Natural killer cell (primary cell): ENCODE measurements around the gene PTPRR. TPM values are rescaled to one million over a fixed set of nuclear protein-coding genes. Genes with fewer than 3 reads are reported as not detected.
A peak's percentile ranks its signal among the peaks of the same experiment; 100 is the strongest.
"Not testable (repeated sequence)": the region's sequence is repeated elsewhere in the genome, so short reads cannot be mapped to it uniquely, and the experiment has no call there.

ENCODE experiments used
- ATAC-seq, 3 donors: fragments of 150-1000 bp in 2 of 3; fragments of 200-7000 bp in 1 of 3; cut with Tn5 transposase; 1 replicate in 1 of 3; 2 replicates in 2 of 3; pipeline ENCODE4 v1.10.0; 2021; ENCODE audit warnings: mild to moderate bottlenecking in 2 of 3, moderate library complexity in 2 of 3
- DNase-seq, 2 donors: peaks; one replicate each; pipeline versions ENCODE4 v3.0.0 to v3.0.0-alpha.2; 2013 to 2021; ENCODE audit warnings: mixed read lengths in 1 of 2
- H3K27ac ChIP-seq: one replicate; pipeline ENCODE4 v1.5.1; 2013; ENCODE audit warnings: mild to moderate bottlenecking, low read length
- H3K27me3 ChIP-seq: one replicate; pipeline ENCODE4 v1.6.1; 2013; ENCODE audit warnings: low read length; ENCODE audit not compliant: control insufficient read depth, insufficient read depth
- H3K36me3 ChIP-seq: one replicate; pipeline ENCODE4 v1.6.1; 2013; ENCODE audit warnings: low read length; ENCODE audit not compliant: control insufficient read depth, insufficient read depth
- H3K4me1 ChIP-seq: one replicate; pipeline ENCODE4 v1.6.1; 2013; ENCODE audit warnings: low read length; ENCODE audit not compliant: control insufficient read depth, insufficient read depth
- H3K4me3 ChIP-seq: one replicate; pipeline ENCODE4 v1.5.1; 2013; ENCODE audit warnings: low read length
- H3K9me3 ChIP-seq: one replicate; pipeline ENCODE4 v1.6.1; 2013; ENCODE audit warnings: low read length; ENCODE audit not compliant: control insufficient read depth, insufficient read depth
- H3K27ac Mint-ChIP-seq, 2 donors: one replicate each; pipeline ENCODE4 v1.8.0; 2022; ENCODE audit warnings: mild to moderate bottlenecking in 2 of 2, mixed read lengths in 2 of 2, moderate library complexity in 1 of 2
- H3K27me3 Mint-ChIP-seq, 2 donors: one replicate each; pipeline ENCODE4 v1.8.0; 2022; ENCODE audit warnings: low read depth in 2 of 2, mixed read lengths in 2 of 2
- H3K36me3 Mint-ChIP-seq: one replicate; pipeline ENCODE4 v1.8.0; 2022; ENCODE audit warnings: mixed read lengths
- H3K4me1 Mint-ChIP-seq, 2 donors: one replicate each; pipeline ENCODE4 v1.8.0; 2022; ENCODE audit warnings: mixed read lengths in 2 of 2
- H3K4me3 Mint-ChIP-seq: one replicate; pipeline ENCODE4 v1.8.0; 2022; ENCODE audit warnings: mild to moderate bottlenecking, moderate library complexity, mixed read lengths
- H3K9me3 Mint-ChIP-seq, 2 donors: one replicate each; pipeline ENCODE4 v1.8.0; 2022; ENCODE audit warnings: mixed read lengths in 2 of 2
- whole genome bisulfite sequencing: methylation state at CpG from one replicate; pipeline ENCODE4 v1.1.7; 2013; ENCODE audit warnings: missing lambda C conversion rate; ENCODE audit not compliant: insufficient coverage; 5-methylcytosine and 5-hydroxymethylcytosine counted together
- intact Hi-C: fragments of 100-400 bp; cut with micrococcal nuclease; formaldehyde crosslinking; loops from one replicate; pipeline ENCODE4 v1.14.2; 2022
- total RNA-seq, 4 donors: library from RNA; stranded (reverse); fragments of 120-200 nt in 1 of 4; gene quantifications; one replicate each; pipeline versions ENCODE4 v1.2.3 to v1.2.4, GENCODE V29; 2013 to 2022
- TF ChIP-seq, protein P1 (sequence below): fragments of 200-600 bp; IDR thresholded peaks from one replicate; pipeline ENCODE4 v1.8.0; 2022; ENCODE audit warnings: antibody characterized with exemption

The PTPRR gene
- total RNA-seq, 3 donors from 2014 or later (not counting 1 experiment from before 2014, with no cell fraction given), result 0.91 to 1.3 TPM; not detected in 1

DNA sequence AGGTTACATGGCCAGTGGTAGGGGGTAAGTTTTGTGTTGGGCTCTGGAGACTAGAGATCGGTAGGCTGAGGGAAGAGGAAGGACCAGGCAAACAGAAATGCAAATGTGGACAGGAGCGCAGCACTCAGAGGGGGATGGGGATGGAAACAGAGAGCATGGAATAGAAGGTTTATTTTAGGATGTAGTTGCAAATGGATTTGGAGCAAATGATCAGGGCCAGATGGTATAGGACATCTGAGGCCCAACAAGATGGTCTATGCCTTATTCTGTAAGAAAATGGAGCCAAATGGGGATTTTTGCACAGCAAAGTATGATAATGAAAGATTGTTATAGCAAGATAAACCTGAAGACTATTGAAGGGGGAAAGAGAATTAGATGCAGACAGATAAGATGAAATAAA lies 180.8 kb downstream of the PTPRR start:
- no peak overlapping the region for H3K4me3 ChIP-seq
- H3K4me3 Mint-ChIP-seq, result no peak overlapping the region
- WGBS, result 93% methylated on average over 2 of the region's 2 CpGs
- no peaks in the 10 kb centered on the region for H3K36me3 Mint-ChIP-seq
- H3K27me3 ChIP-seq, result no peaks in the 10 kb centered on the region
- H3K36me3 ChIP-seq, result no peaks in the 10 kb centered on the region
- no peaks in the 10 kb centered on the region for H3K9me3 ChIP-seq
- no peak overlapping the region for H3K27ac Mint-ChIP-seq
- no peak overlapping the region for H3K27ac ChIP-seq
- peaks cover 30% of the 10 kb centered on the region in 2 donors for H3K27me3 Mint-ChIP-seq
- intact Hi-C loops, result no loop called here
- no peaks in the 10 kb centered on the region for H3K4me1 ChIP-seq
- ATAC-seq (no peak), DNase-seq (no peak)
- TF ChIP-seq, protein P1, sequence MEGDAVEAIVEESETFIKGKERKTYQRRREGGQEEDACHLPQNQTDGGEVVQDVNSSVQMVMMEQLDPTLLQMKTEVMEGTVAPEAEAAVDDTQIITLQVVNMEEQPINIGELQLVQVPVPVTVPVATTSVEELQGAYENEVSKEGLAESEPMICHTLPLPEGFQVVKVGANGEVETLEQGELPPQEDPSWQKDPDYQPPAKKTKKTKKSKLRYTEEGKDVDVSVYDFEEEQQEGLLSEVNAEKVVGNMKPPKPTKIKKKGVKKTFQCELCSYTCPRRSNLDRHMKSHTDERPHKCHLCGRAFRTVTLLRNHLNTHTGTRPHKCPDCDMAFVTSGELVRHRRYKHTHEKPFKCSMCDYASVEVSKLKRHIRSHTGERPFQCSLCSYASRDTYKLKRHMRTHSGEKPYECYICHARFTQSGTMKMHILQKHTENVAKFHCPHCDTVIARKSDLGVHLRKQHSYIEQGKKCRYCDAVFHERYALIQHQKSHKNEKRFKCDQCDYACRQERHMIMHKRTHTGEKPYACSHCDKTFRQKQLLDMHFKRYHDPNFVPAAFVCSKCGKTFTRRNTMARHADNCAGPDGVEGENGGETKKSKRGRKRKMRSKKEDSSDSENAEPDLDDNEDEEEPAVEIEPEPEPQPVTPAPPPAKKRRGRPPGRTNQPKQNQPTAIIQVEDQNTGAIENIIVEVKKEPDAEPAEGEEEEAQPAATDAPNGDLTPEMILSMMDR, result no peak
- no peaks in the 10 kb centered on the region for H3K9me3 Mint-ChIP-seq
- no peaks in the 10 kb centered on the region for H3K4me1 Mint-ChIP-seq

DNA sequence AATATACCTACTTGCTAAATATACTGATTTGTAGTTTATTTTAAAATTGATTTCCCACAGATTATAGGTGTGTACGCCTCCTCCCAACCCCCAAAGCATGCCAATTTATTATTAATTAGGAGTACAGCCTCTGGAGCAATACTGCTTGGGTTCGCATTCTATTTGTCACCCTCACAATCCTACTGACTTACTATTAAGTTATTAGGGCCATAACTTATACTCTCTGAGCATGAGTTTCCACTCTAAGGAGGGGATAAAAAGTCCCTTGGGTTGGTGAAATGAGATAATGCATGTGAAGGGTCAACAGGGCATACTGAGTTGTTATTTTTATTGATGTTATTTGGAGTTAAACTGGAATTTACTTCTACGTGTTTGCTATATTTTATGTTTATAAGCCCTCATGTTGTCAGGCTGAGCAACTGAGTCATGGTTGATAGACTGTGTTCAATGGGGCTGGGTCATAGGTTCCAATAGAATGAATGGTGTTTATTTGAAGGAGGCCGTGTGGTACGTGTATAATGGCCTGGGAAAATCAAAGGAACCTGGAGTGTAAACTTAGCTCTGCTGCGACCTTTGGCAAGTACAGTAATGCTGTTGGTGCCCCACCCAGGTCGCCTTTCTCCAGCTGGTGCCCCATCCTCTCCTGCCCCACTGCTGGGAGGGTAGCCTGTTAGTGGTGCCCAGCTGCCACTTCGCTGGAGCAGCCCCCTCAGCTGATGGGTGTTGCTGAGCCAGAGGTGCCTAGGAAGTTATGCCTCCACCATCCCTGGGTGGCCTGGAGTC lies 184.0 kb downstream of the PTPRR start:
- Mint-ChIP-seq H3K27ac (no peak overlapping the region), H3K4me1 (no peaks in the 10 kb centered on the region), H3K27me3 (peaks cover 17 to 20% of the 10 kb centered on the region in 2 donors), H3K36me3 (no peaks in the 10 kb centered on the region), H3K9me3 (no peaks in the 10 kb centered on the region), H3K4me3 (no peak overlapping the region)
- no peaks in the 10 kb centered on the region for H3K36me3 ChIP-seq
- DNase-seq (no peak), ATAC-seq (no peak)
- H3K27me3 ChIP-seq, result no peaks in the 10 kb centered on the region
- TF ChIP-seq, protein P1, result no peak
- intact Hi-C loops, result no loop called here
- no peak overlapping the region for H3K4me3 ChIP-seq
- no peaks in the 10 kb centered on the region for H3K4me1 ChIP-seq
- H3K9me3 ChIP-seq, result no peaks in the 10 kb centered on the region
- 88% methylated on average over 7 of the region's 8 CpGs for WGBS
- H3K27ac ChIP-seq, result no peak overlapping the region

DNA sequence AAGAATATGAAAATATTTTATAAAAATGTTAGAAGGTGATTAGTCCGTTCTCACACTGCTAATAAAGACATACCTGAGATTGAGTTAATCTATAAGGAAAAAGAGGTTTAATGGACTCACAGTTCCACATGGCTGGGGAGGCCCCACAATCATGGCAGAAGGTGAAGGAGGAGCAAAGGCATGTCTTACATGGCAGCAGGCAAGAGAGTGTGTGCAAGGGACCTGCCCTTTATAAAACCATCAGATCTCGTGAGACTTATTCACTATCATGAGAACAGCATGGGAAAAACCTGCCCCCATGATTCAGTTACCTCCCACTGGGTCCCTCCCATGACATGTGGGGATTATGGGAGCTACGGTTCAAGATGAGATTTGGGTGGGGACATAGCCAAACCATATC lies 185.3 kb downstream of the PTPRR start:
- ATAC-seq, H3K36me3 Mint-ChIP-seq, H3K27ac ChIP-seq, H3K4me1 ChIP-seq, intact Hi-C loops, H3K36me3 ChIP-seq, DNase-seq, H3K27ac Mint-ChIP-seq, H3K27me3 ChIP-seq, H3K4me3 Mint-ChIP-seq, H3K9me3 ChIP-seq, H3K9me3 Mint-ChIP-seq, H3K4me3 ChIP-seq, H3K4me1 Mint-ChIP-seq: not testable (repeated sequence)
- WGBS, result 74% methylated on average over 3 of the region's 3 CpGs
- peaks cover 13 to 19% of the 10 kb centered on the region in 2 donors for H3K27me3 Mint-ChIP-seq

DNA sequence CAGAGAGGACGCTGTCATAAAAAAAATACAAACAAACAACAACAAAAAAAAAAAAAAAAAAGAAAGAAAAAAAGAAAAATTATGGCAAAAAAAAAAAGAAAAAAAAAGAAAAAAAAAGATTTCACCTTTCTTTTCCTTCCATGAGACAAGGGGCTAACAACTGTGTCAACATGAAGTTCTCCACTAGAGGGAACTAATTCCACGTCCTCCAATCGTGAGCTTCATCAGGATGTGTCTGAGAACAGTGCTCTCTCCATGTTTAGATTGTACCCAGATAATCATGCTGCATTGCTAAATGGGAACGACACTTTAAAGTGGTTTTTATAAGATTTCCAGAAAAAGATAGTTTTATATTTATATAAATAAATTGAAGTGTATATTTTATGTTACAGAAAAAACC lies 187.2 kb downstream of the PTPRR start:
- H3K9me3 ChIP-seq, result no peaks in the 10 kb centered on the region
- ATAC-seq (peak in 2 of 3 donors; percentile 78 to 79), DNase-seq (peak in 1 of 2 donors; percentile 49)
- no peaks in the 10 kb centered on the region for H3K9me3 Mint-ChIP-seq
- H3K27ac Mint-ChIP-seq, result no peak overlapping the region
- H3K4me3 ChIP-seq, result no peak overlapping the region
- peaks cover 5 to 12% of the 10 kb centered on the region in 2 donors for H3K27me3 Mint-ChIP-seq
- H3K27ac ChIP-seq, result no peak overlapping the region
- no peaks in the 10 kb centered on the region for H3K4me1 Mint-ChIP-seq
- H3K4me1 ChIP-seq, result no peaks in the 10 kb centered on the region
- no peak overlapping the region for H3K4me3 Mint-ChIP-seq
- H3K36me3 Mint-ChIP-seq, result no peaks in the 10 kb centered on the region
- no peaks in the 10 kb centered on the region for H3K36me3 ChIP-seq
- TF ChIP-seq, protein P1, result peak; percentile 55
- no peaks in the 10 kb centered on the region for H3K27me3 ChIP-seq
- intact Hi-C loops, result loop anchor here (5.0 kb wide), 1 partner anchor 1014 kb away; no protein-coding TSS in a partner anchor
- 12% methylated on average over 3 of the region's 4 CpGs for WGBS
